ENCODE measurements around the gene ZNF729. TPM values are rescaled to one million over a fixed set of nuclear protein-coding genes. Genes with fewer than 3 reads are reported as not detected.

The ZNF729 gene
- not detected in 5 replicates for total RNA-seq (2022; extraction: Qiagen RNA extraction)

DNA sequence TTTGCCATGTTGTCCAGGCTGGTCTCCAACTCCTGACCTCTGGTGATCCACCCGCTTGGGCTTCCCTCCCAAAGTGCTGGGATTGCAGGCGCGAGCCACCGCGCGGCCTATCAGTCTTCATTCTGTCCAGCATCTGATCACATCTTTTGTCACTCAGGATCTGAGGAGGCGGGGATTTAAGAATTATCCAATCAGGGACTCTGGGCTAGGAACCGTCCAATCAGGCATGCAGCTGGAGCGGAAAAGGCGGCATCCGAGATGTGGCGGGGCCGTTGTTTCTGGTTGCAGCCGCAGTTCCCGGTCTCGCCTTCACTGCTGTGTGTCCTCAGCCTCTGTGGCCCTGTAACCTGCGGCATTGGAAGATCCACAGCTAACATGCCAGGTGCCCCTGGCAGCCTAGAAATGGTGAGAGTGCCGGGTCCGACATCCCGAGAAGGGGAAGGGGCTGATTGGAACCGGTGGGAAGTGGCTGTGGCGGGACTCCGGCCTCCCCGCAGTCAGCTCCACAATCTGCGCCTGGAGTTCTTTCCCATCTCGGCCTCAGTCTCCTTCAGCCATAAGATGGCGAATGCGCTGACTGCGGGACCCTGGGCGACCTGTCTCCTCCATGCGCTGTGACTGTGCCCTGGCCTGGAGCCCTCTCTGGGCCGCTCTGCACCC, at the start of gene ZNF729:
Gene ZNF729, plus strand, starts transcription at position 291 of the 660 bp plus-strand sequence. Its CDS starts 85 bp downstream, at position 376.

Other genes with a start within 250 kb of the ZNF729 start
- gene ZNF257, start 234.0 kb upstream of the ZNF729 start, total RNA-seq (2022; extraction: Qiagen RNA extraction), result not detected in 5 replicates
- not detected in 5 replicates for gene ZNF676, start 89.5 kb upstream of the ZNF729 start, total RNA-seq (2022; extraction: Qiagen RNA extraction)
- gene ZNF98, start 135.9 kb downstream of the ZNF729 start, total RNA-seq (2022; extraction: Qiagen RNA extraction), result not detected in 5 replicates